Measurements from ENCODE around the gene CASKIN2. TPM values are rescaled to one million over a fixed set of nuclear protein-coding genes. Genes with fewer than 3 reads are reported as not detected.
"Not testable (repeated sequence)": the region's sequence is repeated elsewhere in the genome, so short reads cannot be mapped to it uniquely, and the experiment has no call there.

CASKIN2 gene
- total and polyA plus RNA-seq, 2 donors = 11.1 to 29.1 TPM

DNA sequence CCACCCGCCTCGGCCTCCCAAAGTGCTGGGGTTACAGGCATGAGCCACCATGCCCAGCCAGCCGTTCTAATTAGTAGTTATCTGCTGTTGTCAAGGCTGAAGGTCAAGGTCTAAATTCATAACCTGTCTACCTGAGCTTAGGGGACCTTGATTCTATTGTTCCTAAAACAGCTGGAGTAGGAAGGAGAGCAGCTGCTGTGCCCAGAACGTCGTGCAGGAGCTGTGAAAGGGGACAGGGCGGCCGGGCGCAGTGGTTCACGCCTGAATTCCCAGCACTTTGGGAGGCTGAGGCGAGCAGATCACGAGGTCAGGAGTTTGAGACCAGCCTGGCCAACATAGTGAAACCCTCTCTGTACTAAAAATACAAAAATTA lies 37.9 kb downstream of the CASKIN2 start:
- WGBS = 91% methylated on average over 11 of the region's 11 CpGs
- not testable (repeated sequence) for DNase-seq (ENCODE audit: extremely low spot score); H3K4me3 ChIP-seq (ENCODE audit: low read depth, low read length); H3K27ac ChIP-seq (ENCODE audit: low read depth); H3K4me1 ChIP-seq (ENCODE audit: insufficient read depth); H3K36me3 ChIP-seq (ENCODE audit: insufficient read depth)

DNA sequence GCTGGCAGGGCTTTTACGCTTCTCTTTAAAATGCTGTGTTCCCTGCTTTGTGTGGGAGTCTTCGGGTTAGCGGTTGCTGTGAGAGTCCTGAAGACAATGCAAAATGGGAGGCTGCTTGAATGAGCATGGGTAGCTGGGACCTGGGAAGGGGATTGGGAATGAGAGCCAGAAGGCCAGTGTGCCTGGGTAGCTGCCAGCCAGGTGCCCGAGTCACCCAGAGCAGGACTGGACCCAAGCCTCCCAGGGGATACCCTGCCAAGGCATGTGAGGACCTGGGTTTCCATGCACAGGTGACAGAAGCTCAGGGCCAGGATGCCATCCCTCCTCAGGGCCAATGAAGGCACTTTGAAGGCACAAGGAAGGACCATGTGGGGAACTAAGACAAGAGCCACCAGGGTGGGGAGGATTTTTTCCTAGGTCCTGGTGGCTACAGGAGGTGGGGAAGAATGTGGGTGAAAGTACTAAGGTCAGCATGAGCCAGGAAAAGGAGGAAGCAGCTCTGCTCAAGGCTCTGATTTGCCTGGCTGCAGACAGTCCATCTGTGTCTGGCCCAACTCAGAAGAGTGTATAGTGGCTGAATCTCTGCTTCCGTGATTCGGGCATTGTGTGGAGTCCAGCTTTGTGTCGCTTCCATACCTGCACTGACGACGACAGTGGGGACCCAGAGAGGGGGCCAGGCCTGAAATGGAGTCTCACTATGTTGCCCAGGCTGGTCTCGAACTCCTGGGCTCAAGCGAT lies 38.4 kb downstream of the CASKIN2 start:
- H3K27ac ChIP-seq (ENCODE audit: low read depth) = no peak overlapping the region
- WGBS = 60% methylated on average over 11 of the region's 11 CpGs
- H3K4me1 ChIP-seq (ENCODE audit: insufficient read depth) = no peaks in the 10 kb centered on the region
- no peak for DNase-seq (ENCODE audit: extremely low spot score)
- no peak overlapping the region for H3K4me3 ChIP-seq (ENCODE audit: low read depth, low read length)
- H3K36me3 ChIP-seq (ENCODE audit: insufficient read depth) = no peaks in the 10 kb centered on the region

DNA sequence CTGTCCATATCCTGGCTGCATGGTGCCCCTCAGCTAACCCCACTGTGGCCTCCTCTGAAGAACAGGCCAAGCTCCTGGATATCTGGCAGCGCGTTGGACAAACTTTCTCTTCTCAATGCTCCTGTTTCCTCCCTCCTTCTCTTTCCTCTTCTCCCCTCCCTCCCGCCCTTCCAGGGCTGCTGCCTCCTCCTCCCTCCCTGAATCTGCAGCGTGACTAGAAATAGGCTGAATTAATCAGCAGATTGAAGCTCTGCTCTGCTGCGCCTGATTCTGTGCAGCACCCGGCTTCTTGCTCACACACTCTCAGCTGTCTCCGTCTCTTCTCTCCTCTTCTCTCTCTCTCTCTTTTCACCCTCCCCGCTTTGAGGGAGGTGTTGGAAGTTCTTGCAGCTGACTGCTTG lies 39.1 kb downstream of the CASKIN2 start:
- DNase-seq (ENCODE audit: extremely low spot score) = no peak
- Histone ChIP-seq H3K4me1 (ENCODE audit: insufficient read depth) (no peaks in the 10 kb centered on the region), H3K4me3 (ENCODE audit: low read depth, low read length) (no peak overlapping the region), H3K27ac (ENCODE audit: low read depth) (no peak overlapping the region), H3K36me3 (ENCODE audit: insufficient read depth) (no peaks in the 10 kb centered on the region)
- WGBS = 18% methylated on average over 8 of the region's 8 CpGs

DNA sequence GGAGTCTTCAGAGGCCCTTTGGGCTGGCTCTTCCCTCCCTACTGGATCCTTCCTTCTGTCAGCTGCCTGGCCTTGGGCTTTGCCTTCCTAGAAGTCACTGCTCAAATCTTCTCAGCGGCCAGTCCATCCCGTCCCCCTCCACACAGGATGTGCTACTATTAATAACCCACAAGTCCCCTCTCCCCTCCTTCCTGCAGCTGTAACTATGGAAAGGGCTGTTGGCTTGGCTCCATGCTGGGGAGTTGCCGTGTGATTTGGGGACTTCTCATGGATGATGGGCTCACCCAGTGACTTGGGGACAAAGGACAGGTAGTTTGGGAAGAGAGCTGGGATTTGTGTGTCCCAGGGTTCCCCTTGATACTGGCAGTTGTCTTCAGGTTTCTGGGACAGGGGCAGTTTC lies 39.5 kb downstream of the CASKIN2 start:
- Histone ChIP-seq H3K36me3 (ENCODE audit: insufficient read depth) (no peaks in the 10 kb centered on the region), H3K27ac (ENCODE audit: low read depth) (no peak overlapping the region), H3K4me1 (ENCODE audit: insufficient read depth) (no peaks in the 10 kb centered on the region), H3K4me3 (ENCODE audit: low read depth, low read length) (no peak overlapping the region)
- 15% methylated on average over 3 of the region's 3 CpGs for WGBS
- DNase-seq (ENCODE audit: extremely low spot score) = no peak

DNA sequence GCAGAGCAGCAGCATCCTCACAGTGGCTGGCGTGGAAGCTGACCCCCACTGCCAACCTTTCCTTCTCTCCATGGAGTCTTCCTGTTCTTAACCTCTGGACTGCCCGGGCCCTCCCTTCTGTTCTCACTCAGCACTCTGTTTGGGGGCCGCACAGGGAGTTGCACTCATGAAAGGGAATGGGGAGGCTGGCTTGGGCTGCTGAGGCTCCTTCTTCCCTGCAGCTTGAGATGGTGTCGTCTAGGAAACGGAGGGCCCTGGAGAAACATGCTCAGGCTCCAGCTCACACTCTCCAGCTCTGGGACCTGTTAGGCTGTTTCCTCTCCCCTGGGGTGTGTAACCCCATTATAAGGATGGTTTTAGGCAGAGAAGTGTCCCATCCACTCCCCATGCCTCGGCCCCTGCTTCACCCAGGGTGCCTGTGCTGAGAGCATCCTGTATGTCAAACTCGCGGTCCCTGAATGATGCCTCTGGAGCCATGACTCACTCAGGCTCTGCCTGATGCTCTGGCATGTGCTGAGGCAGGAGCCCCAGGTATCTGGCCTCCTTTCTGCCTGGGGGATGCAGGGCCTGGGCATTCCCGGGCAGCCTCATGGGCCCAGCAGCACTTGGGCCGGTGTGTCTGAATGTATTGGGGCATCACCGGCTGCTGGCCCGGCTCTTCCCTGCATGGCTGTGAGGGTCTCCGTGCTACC lies 40.0 kb downstream of the CASKIN2 start:
- no peaks in the 10 kb centered on the region for H3K4me1 ChIP-seq (ENCODE audit: insufficient read depth)
- H3K36me3 ChIP-seq (ENCODE audit: insufficient read depth) = no peaks in the 10 kb centered on the region
- no peak overlapping the region for H3K4me3 ChIP-seq (ENCODE audit: low read depth, low read length)
- DNase-seq (ENCODE audit: extremely low spot score) = no peak
- H3K27ac ChIP-seq (ENCODE audit: low read depth) = no peak overlapping the region
- 57% methylated on average over 13 of the region's 13 CpGs for WGBS

DNA sequence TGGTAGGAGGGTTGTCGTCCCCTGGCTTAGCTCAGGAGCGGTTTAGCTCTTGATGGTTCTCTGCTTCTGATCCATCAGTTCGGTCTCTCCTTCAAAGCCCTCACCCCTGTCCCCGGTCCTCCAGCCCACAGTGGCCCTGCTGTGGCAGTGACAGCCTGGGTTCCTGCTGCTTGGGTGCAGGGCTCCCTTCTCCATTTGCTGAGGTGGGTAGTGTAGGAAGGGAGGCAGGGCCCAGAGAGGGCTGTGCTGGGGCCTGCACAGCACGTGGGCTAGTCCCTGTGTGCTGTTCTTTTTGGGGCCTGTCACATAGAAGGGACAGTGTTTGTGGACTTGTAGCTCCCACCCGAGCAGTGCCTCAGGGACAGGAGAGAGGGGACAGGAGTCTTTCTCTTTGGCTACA lies 40.6 kb downstream of the CASKIN2 start:
- H3K27ac ChIP-seq (ENCODE audit: low read depth) = no peak overlapping the region
- H3K4me1 ChIP-seq (ENCODE audit: insufficient read depth) = no peaks in the 10 kb centered on the region

DNA sequence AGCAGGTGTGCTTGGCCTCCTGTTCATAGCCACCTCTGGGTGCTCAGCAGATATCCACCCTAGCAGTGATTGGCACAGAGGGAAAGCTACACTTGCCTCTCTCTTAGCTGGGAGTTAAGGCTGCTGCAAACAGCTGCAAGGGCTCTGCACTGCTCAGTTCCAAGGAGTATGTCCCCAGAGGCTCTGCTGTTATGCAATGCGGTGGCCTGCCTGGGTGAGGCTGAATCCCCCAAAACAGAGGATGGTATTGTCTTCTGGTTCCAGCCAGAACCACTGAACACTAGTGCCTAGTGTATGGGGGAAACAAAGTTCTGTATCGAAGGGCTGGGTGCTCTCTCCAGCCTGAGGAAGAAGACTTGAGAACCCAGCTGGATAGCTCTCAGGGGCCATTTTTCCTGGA lies 42.1 kb downstream of the CASKIN2 start:
- DNase-seq (ENCODE audit: extremely low spot score) = no peak
- WGBS = 88% methylated on average over 2 of the region's 2 CpGs
- H3K27ac ChIP-seq (ENCODE audit: low read depth) = no peak overlapping the region
- no peak overlapping the region for H3K4me3 ChIP-seq (ENCODE audit: low read depth, low read length)
- no peaks in the 10 kb centered on the region for H3K4me1 ChIP-seq (ENCODE audit: insufficient read depth)
- H3K36me3 ChIP-seq (ENCODE audit: insufficient read depth) = no peaks in the 10 kb centered on the region

More for the DNA sequence above, 40.6 kb downstream of the CASKIN2 start:
- WGBS = 84% methylated on average over 6 of the region's 6 CpGs
- DNase-seq (ENCODE audit: extremely low spot score) = no peak
- Histone ChIP-seq H3K36me3 (ENCODE audit: insufficient read depth) (no peaks in the 10 kb centered on the region), H3K4me3 (ENCODE audit: low read depth, low read length) (no peak overlapping the region)

DNA sequence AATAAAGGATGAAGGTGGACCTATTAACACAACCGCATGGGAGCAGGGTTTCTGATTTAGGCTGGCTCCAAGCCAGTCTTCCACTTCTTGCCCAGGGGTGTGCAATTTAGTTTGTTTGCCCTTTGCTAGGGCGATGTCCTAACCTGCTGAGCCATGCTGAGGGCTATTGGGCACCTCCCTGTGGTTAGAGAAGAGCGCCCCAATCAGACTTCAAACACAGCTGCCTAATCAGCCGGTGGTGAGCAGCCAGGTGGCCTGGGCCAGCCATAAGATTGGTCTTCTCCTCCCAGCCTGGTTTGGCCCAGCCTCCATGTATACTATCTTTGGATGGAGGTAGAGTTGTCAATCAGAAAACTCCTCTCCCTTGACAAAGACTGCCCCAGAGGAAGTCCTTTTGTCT lies 43.2 kb downstream of the CASKIN2 start:
- Histone ChIP-seq H3K4me1 (ENCODE audit: insufficient read depth) (no peaks in the 10 kb centered on the region), H3K4me3 (ENCODE audit: low read depth, low read length) (no peak overlapping the region), H3K36me3 (ENCODE audit: insufficient read depth) (no peaks in the 10 kb centered on the region), H3K27ac (ENCODE audit: low read depth) (no peak overlapping the region)
- DNase-seq (ENCODE audit: extremely low spot score) = no peak
- 66% methylated on average over 4 of the region's 4 CpGs for WGBS

DNA sequence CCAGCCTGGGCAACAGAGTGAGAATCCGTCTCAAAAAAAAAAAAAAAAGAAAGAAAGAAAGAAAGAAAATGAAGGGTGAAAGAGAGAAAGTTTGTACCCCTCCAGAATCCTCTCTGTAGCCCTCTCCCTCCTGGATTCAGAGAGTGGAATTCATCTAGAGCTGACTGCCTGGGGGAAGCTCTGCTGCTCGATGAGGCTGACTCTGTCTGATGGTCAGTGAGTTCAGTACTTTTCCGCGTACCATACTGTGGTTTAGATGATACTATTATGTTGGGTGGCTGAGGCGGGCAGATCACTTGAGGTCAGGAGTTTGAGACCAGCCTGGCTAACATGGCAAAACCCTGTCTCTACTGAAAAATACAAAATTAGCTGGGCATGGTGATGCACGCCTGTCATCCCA lies 44.1 kb downstream of the CASKIN2 start:
- no peak overlapping the region for H3K4me3 ChIP-seq (ENCODE audit: low read depth, low read length)
- no peaks in the 10 kb centered on the region for H3K4me1 ChIP-seq (ENCODE audit: insufficient read depth)
- H3K27ac ChIP-seq (ENCODE audit: low read depth) = no peak overlapping the region
- no peaks in the 10 kb centered on the region for H3K36me3 ChIP-seq (ENCODE audit: insufficient read depth)
- no peak for DNase-seq (ENCODE audit: extremely low spot score)
- WGBS = 90% methylated on average over 6 of the region's 6 CpGs

DNA sequence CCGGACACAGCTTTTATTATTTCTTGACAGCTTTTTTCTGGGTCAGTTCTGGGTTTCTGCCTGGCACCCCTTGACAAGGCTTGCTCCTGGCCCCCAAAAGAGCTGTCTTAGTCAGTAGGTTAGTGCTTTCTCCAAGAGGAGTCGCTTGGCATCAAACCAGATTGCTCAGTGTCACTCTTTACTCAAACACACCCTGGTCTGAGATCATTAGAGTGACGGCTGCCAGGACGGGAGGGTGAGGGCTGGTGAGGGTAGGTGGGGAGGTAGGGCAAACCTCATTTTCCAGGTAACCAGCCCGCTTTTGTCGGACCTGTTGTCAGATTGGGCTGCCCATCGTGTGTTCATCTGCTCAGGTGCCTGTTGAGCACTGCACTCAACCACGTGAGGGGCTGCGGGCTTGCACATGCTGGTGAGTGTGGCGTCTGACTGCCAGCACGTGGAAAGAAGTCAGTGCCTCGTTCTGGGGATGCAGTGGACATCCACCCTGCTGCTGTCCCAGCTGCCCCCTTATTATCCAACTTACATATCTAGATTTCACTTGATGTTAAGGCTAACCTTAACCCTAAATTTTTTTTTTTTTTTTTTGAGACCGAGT lies 46.5 kb downstream of the CASKIN2 start:
- Histone ChIP-seq H3K36me3 (ENCODE audit: insufficient read depth) (no peaks in the 10 kb centered on the region), H3K4me3 (ENCODE audit: low read depth, low read length) (no peak overlapping the region), H3K27ac (ENCODE audit: low read depth) (no peak overlapping the region), H3K4me1 (ENCODE audit: insufficient read depth) (no peaks in the 10 kb centered on the region)
- no peak for DNase-seq (ENCODE audit: extremely low spot score)
- 83% methylated on average over 13 of the region's 13 CpGs for WGBS

DNA sequence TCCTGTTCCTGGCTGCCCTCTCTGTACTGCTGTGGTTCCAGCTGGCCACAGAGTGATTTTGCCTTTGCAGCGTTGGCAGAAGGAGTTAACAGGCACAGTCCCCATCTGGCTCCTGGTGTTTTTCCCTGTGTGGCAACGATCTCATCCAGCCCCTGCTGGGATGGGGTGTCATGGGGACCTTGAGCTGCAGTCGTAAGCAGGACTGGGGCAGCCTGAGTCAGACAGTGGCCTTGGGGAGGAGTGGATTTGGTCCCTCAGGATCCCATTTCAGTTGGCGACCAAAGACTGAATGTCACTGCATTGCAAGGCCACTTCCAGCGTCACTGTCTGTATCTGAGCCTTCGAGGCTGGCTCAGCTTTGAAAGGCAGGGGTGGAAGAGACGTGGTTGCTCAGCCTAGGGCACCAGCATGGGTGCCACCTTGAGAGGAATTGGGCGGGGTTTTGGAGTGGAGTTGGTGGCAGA lies 47.0 kb downstream of the CASKIN2 start:
- Histone ChIP-seq H3K4me1 (ENCODE audit: insufficient read depth) (no peaks in the 10 kb centered on the region), H3K27ac (ENCODE audit: low read depth) (no peak overlapping the region), H3K36me3 (ENCODE audit: insufficient read depth) (no peaks in the 10 kb centered on the region), H3K4me3 (ENCODE audit: low read depth, low read length) (no peak overlapping the region)
- DNase-seq (ENCODE audit: extremely low spot score) = no peak
- 69% methylated on average over 8 of the region's 8 CpGs for WGBS

DNA sequence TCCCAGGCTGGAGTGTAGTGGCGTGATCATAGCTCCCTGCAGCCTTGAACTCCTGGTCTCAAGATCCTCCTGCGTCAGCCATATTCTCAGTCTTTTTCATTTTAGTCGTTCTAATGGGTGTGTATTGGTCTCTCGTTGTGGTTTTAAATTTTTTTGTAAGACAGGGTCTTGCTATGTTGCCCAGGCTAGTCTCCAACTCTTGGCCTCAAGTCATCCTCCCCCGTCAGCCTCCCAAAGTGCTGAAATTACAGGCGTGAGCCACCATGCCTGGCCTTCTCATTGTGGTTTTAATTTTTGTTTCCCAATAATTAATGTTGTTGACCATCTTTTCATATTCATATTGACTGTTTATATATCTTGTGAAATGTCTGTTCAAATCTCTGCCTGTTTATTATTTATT lies 50.3 kb downstream of the CASKIN2 start:
- Histone ChIP-seq H3K4me1 (ENCODE audit: insufficient read depth) (no peaks in the 10 kb centered on the region), H3K27ac (ENCODE audit: low read depth) (no peak overlapping the region), H3K4me3 (ENCODE audit: low read depth, low read length) (no peak overlapping the region), H3K36me3 (ENCODE audit: insufficient read depth) (no peaks in the 10 kb centered on the region)
- 92% methylated on average over 6 of the region's 6 CpGs for WGBS
- DNase-seq (ENCODE audit: extremely low spot score) = no peak

DNA sequence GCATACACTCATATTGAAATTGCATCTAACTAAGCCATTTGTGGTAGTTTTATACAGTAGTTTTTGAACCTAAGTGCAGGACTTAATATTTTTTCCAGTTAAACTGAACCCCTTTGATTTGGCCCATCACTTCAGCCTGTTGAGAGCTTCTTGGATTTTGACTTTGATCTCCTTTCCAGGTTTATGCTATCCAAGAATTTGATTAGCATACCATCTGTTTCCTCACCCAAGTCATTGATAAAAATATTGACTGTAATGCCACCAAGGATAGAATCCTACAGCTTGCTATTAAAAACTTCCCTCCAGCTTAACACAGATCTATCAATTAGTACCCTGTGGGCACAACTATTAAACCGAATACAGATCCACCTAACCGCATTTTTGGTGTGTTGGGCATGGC lies 51.7 kb downstream of the CASKIN2 start:
- Histone ChIP-seq H3K27ac (ENCODE audit: low read depth) (no peak overlapping the region), H3K36me3 (ENCODE audit: insufficient read depth) (no peaks in the 10 kb centered on the region), H3K4me3 (ENCODE audit: low read depth, low read length) (no peak overlapping the region), H3K4me1 (ENCODE audit: insufficient read depth) (peaks cover 2% of the 10 kb centered on the region)
- no peak for DNase-seq (ENCODE audit: extremely low spot score)
- WGBS = 90% methylated on average over 2 of the region's 2 CpGs

DNA sequence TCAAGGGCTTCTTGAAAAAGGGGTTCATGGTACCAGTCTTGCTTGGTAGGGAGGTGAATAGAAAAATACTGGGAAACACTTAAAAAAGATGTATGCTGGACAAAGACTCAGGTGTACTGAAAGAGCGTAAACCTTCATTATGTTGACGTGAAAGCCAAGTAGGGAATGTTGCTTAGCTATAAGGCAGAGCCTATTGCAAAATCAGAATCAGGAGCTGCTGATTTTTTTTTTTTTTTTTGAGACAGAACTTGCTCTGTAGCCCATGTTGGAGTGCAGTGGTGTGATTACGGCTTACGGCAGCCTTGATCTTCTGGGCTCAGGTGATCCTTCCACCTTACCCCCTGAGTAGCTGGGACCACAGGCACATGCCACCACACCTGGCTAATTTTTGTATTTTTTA lies 55.0 kb downstream of the CASKIN2 start:
- Histone ChIP-seq H3K4me1 (ENCODE audit: insufficient read depth) (peaks cover 2% of the 10 kb centered on the region), H3K36me3 (ENCODE audit: insufficient read depth) (no peaks in the 10 kb centered on the region), H3K27ac (ENCODE audit: low read depth) (no peak overlapping the region), H3K4me3 (ENCODE audit: low read depth, low read length) (no peak overlapping the region)
- 91% methylated on average over 4 of the region's 4 CpGs for WGBS
- DNase-seq (ENCODE audit: extremely low spot score) = no peak
